Measurements from ENCODE around the gene TNNI3. TPM values are rescaled to one million over a fixed set of nuclear protein-coding genes. Genes with fewer than 3 reads are reported as not detected.

Gene TNNI3
- total and polyA plus RNA-seq, 9 of the 15 experiments (the other 6 are each of a cell fraction or from before 2014, with no cell fraction given): 4.7 to 158 (median 42.0) TPM

DNA sequence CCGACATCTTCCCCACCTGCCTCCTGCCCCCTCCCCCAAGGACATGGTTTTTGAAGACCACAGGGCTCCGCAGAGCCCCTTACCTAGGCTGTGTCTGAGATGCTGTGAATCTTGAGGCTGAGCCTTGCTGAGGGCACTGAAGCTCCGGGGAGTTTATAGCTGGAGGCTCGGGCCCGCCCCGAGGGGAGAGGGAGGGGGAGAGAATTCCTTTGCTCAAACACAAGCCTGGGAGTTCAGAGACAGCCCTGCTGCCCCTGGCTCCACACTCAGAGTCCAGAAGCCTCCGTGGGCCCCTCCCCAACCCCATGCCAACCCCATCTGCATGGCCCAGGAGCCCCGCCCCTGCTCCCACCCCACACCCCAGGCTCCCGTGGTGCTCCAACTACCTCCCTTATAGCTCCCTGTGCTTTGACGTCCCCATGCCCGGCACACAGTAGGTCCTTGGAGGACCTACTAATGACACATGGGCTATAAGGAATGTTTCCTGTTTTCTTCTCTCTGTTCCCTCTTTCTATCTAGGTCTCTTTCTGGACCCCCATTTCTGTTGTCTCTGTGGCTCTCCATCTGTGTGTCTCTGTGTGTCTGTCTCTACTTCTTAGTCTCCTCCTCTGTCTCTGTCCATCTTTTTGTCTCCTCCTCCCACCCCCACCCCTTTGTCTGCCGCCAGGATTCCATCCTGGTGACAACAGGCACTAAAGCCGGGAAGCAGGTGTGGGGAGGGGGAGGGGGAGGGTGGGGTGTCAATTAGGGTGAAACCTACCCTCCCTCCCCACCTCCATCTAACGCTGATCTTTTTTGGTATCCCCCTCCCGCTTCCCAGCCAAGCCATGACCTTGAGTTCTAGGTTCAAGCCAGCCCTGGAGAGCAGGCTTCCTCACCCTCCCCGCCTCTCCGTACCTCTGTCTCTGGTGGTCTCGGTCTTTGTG lies 8.2 kb downstream of the TNNI3 start, which contains the start of gene TNNT1:
Gene TNNT1, minus strand, starts transcription at position 129 of the 926 bp plus-strand sequence. CDS start 2,049 bp downstream, outside the sequence.
- ATAC-seq: no peak
- CTCF ChIA-PET (ENCODE audit: low intra/inter-chr PET ratio): no interaction called here
- POLR2A ChIA-PET: no interaction called here
- in situ Hi-C loops (cut with MboI): loop anchor here (25.0 kb wide), 2 partner anchors 488 to 988 kb away; partner anchors contain the start of genes CCDC106, ZNF444, ZNF580 and ZNF581
- FAIRE-seq: no peak
- Histone ChIP-seq H3K9me1 (ENCODE audit: control insufficient read depth, insufficient read depth, low read length) (no peaks in the 10 kb centered on the region), H3K4me3 (no peak within 1 kb of the TSS), H3K4me2 (ENCODE audit: insufficient read depth, low read length) (no peak within 1 kb of the TSS), H3K4me1 (replicated peaks in 1 of 2; ENCODE audit: control insufficient read depth in 2 of 2, insufficient read depth in 2 of 2, low read length in 2 of 2) (peaks cover 21 to 53% of the 10 kb centered on the region in 2 experiments), H4K20me1 (replicated peaks; ENCODE audit: control insufficient read depth, insufficient read depth, low read length) (no peaks in the 10 kb centered on the region), H2AFZ (ENCODE audit: low read depth, low read length) (no peak within 1 kb of the TSS), H3K9me3 (replicated peaks; ENCODE audit: control insufficient read depth, insufficient read depth, low read depth, low read length) (no peaks in the 10 kb centered on the region; the same call in 1 of the 2 replicates), H3K9ac (ENCODE audit: insufficient read depth in 1 of 2, low read depth in 2 of 2, low read length in 2 of 2) (no peak within 1 kb of the TSS), H3K79me2 (ENCODE audit: control insufficient read depth, insufficient read depth, low read length) (peaks cover 16% of the 10 kb centered on the region), H3K27me3 (ENCODE audit: control insufficient read depth in 2 of 2, insufficient read depth in 2 of 2, low read length in 2 of 2) (no peaks in the 10 kb centered on the region), H3K27ac (ENCODE audit: extremely low read depth, low read depth, low read length) (no peak within 1 kb of the TSS; the same call in 2 of the 3 replicates), H3K36me3 (ENCODE audit: control insufficient read depth, insufficient read depth, low read length) (peaks cover 23% of the 10 kb centered on the region; the same call in 2 of the 3 replicates)
- intact Hi-C loops (cut with micrococcal nuclease): loop anchor here (10.0 kb wide), 2 partner anchors 355 to 485 kb away; no protein-coding TSS in a partner anchor
- TF ChIP-seq ZKSCAN1 (IDR thresholded peaks at IDR 0.05; ENCODE audit: low read depth, low read length): peak; percentile 98
- peak in 1 of 2 experiments; percentile 43; a peak in 1 of 4 replicates for TF ChIP-seq KDM1A (IDR thresholded peaks at IDR 0.05)
- TF ChIP-seq, protein P1, sequence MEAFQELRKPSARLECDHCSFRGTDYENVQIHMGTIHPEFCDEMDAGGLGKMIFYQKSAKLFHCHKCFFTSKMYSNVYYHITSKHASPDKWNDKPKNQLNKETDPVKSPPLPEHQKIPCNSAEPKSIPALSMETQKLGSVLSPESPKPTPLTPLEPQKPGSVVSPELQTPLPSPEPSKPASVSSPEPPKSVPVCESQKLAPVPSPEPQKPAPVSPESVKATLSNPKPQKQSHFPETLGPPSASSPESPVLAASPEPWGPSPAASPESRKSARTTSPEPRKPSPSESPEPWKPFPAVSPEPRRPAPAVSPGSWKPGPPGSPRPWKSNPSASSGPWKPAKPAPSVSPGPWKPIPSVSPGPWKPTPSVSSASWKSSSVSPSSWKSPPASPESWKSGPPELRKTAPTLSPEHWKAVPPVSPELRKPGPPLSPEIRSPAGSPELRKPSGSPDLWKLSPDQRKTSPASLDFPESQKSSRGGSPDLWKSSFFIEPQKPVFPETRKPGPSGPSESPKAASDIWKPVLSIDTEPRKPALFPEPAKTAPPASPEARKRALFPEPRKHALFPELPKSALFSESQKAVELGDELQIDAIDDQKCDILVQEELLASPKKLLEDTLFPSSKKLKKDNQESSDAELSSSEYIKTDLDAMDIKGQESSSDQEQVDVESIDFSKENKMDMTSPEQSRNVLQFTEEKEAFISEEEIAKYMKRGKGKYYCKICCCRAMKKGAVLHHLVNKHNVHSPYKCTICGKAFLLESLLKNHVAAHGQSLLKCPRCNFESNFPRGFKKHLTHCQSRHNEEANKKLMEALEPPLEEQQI (IDR thresholded peaks at IDR 0.05): no peak
- BruUV-seq (replicated peaks): no TSS peak
- DNase-seq (ENCODE audit: extremely low read depth in 1 of 4, low spot score in 3 of 4): peak in 1 of 4 experiments; percentile 10
- whole genome bisulfite sequencing (ENCODE audit: insufficient coverage, low coverage, missing lambda C conversion rate): 51% methylated on average over 13 of the region's 18 CpGs
